Measurements from ENCODE around the gene ZACN.

- TF ChIP-seq CTCF (IDR thresholded peaks at IDR 0.05), result no peak
- TF ChIP-seq POLR2A (IDR thresholded peaks at IDR 0.05), result no peak
Observed at GRCh38 chr17:76111956-76112355, 33.0 kb downstream of the ZACN start.

Data from ovary (tissue), 3 donors.